MCF 10A (cell line): Measurements from ENCODE around the gene TWNK. TPM values are rescaled to one million over a fixed set of nuclear protein-coding genes. Genes with fewer than 3 reads are reported as not detected.

Source experiments
- BruUV-seq: library from RNA; stranded (reverse); fragments of 400-500 nt; replicated peaks from 2 replicates; lab custom pipeline; 2021; lab: Mats Ljungman, UMichigan
- CTCF ChIA-PET: fragments of 300-600 bp; sonication (Branson Sonifier 250); formaldehyde crosslinking; extraction: SDS; loops from one replicate; lab custom pipeline; 2021; ENCODE audit warnings: antibody characterized with exemption, inconsistent platforms; lab: Yijun Ruan, JAX
- POLR2A ChIA-PET: fragments of 300-600, 350-650 bp; sonication (Branson Sonifier 250); formaldehyde crosslinking; extraction: SDS; loops from one replicate; lab custom pipeline; 2020; ENCODE audit warnings: antibody characterized with exemption, inconsistent platforms; lab: Yijun Ruan, JAX
- DNase-seq: peaks from one replicate; pipeline ENCODE4 v3.0.0-alpha.2; 2018; ENCODE audit not compliant: unreplicated experiment
- H3K27ac Mint-ChIP-seq: one replicate; pipeline ENCODE4 v1.8.0; 2022; ENCODE audit warnings: mild to moderate bottlenecking, low read depth, mixed read lengths; ENCODE audit not compliant: unreplicated experiment
- H3K27me3 Mint-ChIP-seq: one replicate; pipeline ENCODE4 v1.8.0; 2022; ENCODE audit warnings: mixed read lengths; ENCODE audit not compliant: insufficient read depth, unreplicated experiment
- H3K36me3 Mint-ChIP-seq: one replicate; pipeline ENCODE4 v1.8.0; 2022; ENCODE audit warnings: mild to moderate bottlenecking, moderate library complexity, mixed read lengths; ENCODE audit not compliant: insufficient read depth, unreplicated experiment
- H3K4me1 Mint-ChIP-seq: one replicate; pipeline ENCODE4 v1.8.0; 2022; ENCODE audit warnings: mixed read lengths; ENCODE audit not compliant: insufficient read depth, unreplicated experiment
- H3K4me3 Mint-ChIP-seq: one replicate; pipeline ENCODE4 v1.8.0; 2022; ENCODE audit warnings: mild to moderate bottlenecking, moderate library complexity, mixed read lengths; ENCODE audit not compliant: unreplicated experiment
- H3K9me3 Mint-ChIP-seq: one replicate; pipeline ENCODE4 v1.8.0; 2022; ENCODE audit warnings: mixed read lengths; ENCODE audit not compliant: unreplicated experiment
- intact Hi-C: fragments of 100-400 bp; cut with micrococcal nuclease; formaldehyde crosslinking; loops from 2 replicates; pipeline ENCODE4 v1.14.1; 2022
- total RNA-seq: library from RNA; stranded (reverse); gene quantifications from 2 replicates; pipeline ENCODE4 v1.2.3, GENCODE V29; 2022
- TF ChIP-seq, protein P1 (sequence below): fragments of 200-600 bp; IDR thresholded peaks from one replicate; pipeline ENCODE4 v1.8.0; 2022; ENCODE audit warnings: antibody characterized with exemption, mild to moderate bottlenecking; ENCODE audit not compliant: unreplicated experiment

TWNK gene
- total RNA-seq, 1 experiment from 2014 or later: 27.9 TPM

DNA sequence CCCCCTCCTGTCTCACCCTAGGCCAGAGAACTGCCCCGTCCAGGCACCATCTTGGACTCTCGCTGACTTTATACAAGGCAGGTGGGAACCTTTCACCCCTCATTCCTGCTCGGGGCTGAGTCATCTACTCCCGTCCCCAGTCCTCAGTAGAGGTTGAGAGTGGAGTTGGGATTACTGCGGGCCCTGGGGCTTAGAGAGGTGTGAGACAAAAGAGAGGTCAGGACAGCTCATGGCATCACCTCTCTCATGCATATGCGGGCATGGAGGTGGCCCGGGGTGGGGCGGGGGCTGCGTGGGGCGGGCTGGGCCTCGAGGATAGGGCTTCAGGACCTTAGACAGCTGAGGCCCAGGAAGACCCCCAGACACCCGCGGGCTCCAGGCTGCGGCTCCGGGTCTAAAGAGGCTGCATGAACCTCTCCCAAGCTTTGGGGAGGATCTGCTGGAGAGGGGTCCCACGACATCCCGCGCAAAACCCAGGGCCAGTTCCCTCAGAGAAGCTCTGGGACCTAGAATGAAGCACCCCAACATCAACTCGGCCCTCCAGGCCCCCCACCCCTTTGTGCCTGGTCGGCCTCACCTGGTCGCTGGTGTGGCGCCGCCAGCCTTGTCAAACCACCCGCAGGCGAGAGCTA, 43.3 kb downstream of the TWNK start:
- peaks cover 7% of the 10 kb centered on the region for H3K36me3 Mint-ChIP-seq
- ChIA-PET POLR2A (interaction anchor here (0.6 to 4.4 kb wide), 15 partner anchors 9 to 1421 kb away, joined by 3 to 82 read pairs (median 4); partner anchors contain the start of genes KAZALD1 and LZTS2), CTCF (interaction anchor here (0.6 to 4.0 kb wide), 11 partner anchors 11 to 748 kb away, joined by 3 to 32 read pairs (median 5); no protein-coding TSS in a partner anchor)
- no TSS peak for BruUV-seq
- H3K9me3 Mint-ChIP-seq: no peaks in the 10 kb centered on the region
- no peaks in the 10 kb centered on the region for H3K27me3 Mint-ChIP-seq
- TF ChIP-seq, protein P1, sequence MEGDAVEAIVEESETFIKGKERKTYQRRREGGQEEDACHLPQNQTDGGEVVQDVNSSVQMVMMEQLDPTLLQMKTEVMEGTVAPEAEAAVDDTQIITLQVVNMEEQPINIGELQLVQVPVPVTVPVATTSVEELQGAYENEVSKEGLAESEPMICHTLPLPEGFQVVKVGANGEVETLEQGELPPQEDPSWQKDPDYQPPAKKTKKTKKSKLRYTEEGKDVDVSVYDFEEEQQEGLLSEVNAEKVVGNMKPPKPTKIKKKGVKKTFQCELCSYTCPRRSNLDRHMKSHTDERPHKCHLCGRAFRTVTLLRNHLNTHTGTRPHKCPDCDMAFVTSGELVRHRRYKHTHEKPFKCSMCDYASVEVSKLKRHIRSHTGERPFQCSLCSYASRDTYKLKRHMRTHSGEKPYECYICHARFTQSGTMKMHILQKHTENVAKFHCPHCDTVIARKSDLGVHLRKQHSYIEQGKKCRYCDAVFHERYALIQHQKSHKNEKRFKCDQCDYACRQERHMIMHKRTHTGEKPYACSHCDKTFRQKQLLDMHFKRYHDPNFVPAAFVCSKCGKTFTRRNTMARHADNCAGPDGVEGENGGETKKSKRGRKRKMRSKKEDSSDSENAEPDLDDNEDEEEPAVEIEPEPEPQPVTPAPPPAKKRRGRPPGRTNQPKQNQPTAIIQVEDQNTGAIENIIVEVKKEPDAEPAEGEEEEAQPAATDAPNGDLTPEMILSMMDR: no peak
- peaks cover 31% of the 10 kb centered on the region for H3K4me1 Mint-ChIP-seq
- intact Hi-C loops: loop anchor here (5.0 kb wide), 1 partner anchor 37 kb away; no protein-coding TSS in a partner anchor
- DNase-seq: no peak
- H3K27ac Mint-ChIP-seq: peak overlapping the region; percentile 94
- H3K4me3 Mint-ChIP-seq: peak overlapping the region; percentile 93

DNA sequence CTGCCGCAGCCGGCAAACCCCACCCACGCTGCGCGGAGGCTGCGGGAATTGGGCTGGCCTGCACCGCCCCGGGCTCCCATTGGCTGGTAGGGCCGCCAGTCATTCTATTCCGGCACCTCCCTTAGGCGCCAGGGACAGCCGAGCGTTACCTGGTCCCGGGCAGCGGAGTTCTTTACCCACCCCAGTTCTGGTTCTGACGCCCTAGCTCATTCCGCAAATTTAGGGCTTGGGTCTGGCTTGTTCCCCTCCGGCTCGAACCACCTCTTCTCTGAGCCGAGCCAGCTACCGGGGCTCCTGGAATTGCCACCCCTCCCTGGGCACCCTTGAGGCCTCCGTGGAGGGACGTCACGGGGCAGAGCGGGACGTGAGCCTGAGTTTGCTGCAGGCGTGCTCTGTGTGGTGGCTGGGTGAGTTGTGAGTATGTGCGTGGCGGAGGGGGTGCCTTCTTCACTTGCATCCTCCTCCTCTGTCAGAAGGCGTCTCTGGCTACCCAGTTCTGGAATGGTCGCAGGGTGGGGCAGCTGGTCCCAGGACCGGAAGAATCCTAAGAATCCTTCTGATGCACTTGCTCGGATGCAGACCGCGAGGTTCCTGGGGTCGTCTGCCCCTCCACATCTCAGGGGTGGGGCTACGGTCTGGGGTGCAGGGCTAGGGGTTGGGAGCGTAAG, 43.9 kb downstream of the TWNK start, which contains the start of the genes PDZD7 and SFXN3:
Gene PDZD7, minus strand, starts transcription at position 2 of the 668 bp plus-strand sequence. CDS start 910 bp downstream, outside the sequence.
Gene SFXN3, plus strand, starts transcription at position 107 of the 668 bp plus-strand sequence. CDS start 3,461 bp downstream, outside the sequence.
- H3K9me3 Mint-ChIP-seq: no peaks in the 10 kb centered on the region
- H3K27ac Mint-ChIP-seq: peak within 1 kb of the TSS; percentile 94
- peaks cover 7% of the 10 kb centered on the region for H3K36me3 Mint-ChIP-seq
- no TSS peak for BruUV-seq
- intact Hi-C loops: loop anchor here (5.0 kb wide), 1 partner anchor 36 kb away; no protein-coding TSS in a partner anchor
- no peaks in the 10 kb centered on the region for H3K27me3 Mint-ChIP-seq
- CTCF ChIA-PET: interaction anchor here (0.6 to 4.0 kb wide), 13 partner anchors 10 to 749 kb away, joined by 3 to 32 read pairs (median 5); no protein-coding TSS in a partner anchor
- peak; percentile 89 for DNase-seq
- TF ChIP-seq, protein P1: no peak
- POLR2A ChIA-PET: interaction anchor here (0.5 to 4.4 kb wide), 21 partner anchors 10 to 1421 kb away, joined by 3 to 82 read pairs (median 4); partner anchors contain the start of genes KAZALD1, LZTS2, MRPL43 and SCD
- peak within 1 kb of the TSS; percentile 93 for H3K4me3 Mint-ChIP-seq
- H3K4me1 Mint-ChIP-seq: peaks cover 31% of the 10 kb centered on the region

DNA sequence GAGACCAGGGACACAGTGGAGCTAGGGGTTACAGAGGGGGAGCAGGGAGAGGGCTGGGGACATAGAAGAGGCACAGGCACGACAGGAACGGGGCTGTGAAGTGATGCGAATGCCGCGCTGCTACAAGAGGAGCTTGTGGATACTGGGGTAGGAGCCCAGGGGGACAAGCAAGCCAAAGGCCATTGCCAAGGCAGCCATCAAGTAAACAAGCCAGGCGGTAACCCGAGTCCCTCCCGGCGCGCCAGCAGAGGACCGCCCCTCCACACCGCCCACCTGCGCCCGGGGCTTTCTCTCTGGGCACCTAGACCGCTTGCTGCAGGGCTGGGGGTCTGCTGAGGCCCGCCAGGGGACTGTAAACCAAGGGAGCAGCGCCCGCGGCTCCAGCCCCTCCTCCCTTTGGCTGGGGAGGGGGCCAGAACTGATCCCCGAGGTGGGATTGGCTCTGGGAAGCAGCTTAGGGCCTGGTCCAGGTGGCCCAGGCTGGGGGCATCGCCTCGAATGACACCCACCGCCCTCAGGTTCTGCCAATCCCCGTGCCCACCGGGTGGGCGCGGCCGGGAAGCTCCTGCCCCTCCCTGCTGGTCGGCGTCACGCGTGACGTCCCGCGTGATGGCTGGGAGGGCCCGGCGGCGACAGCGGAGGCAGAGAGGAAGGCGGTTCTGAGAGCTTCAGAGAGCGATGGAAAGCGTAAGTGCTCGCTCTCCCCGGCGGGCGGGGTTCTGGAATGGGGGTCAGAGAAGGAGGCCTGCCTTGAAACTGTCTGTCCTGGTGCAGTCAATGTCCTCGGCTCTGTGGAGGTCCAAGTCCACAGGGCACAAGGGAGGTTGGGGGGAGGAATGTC, 44.7 kb downstream of the TWNK start:
- CTCF ChIA-PET: interaction anchor here (0.7 to 4.0 kb wide), 11 partner anchors 10 to 111 kb away, joined by 3 to 32 read pairs (median 6); no protein-coding TSS in a partner anchor

More for the DNA sequence above, 44.7 kb downstream of the TWNK start:
- no TSS peak for BruUV-seq
- intact Hi-C loops: loop anchor here (5.0 kb wide), 1 partner anchor 35 kb away; no protein-coding TSS in a partner anchor
- POLR2A ChIA-PET: interaction anchor here (0.5 to 4.4 kb wide), 14 partner anchors 10 to 1258 kb away, joined by 3 to 82 read pairs (median 6); partner anchors contain the start of genes KAZALD1, LZTS2, MRPL43 and SCD
- no peak for DNase-seq
- H3K27ac Mint-ChIP-seq: peak overlapping the region; percentile 94
- peak overlapping the region; percentile 93 for H3K4me3 Mint-ChIP-seq
- H3K4me1 Mint-ChIP-seq: peaks cover 31% of the 10 kb centered on the region
- TF ChIP-seq, protein P1: no peak
- H3K27me3 Mint-ChIP-seq: no peaks in the 10 kb centered on the region
- H3K9me3 Mint-ChIP-seq: no peaks in the 10 kb centered on the region
- peaks cover 9% of the 10 kb centered on the region for H3K36me3 Mint-ChIP-seq
